ENCODE data around the gene CFAP46.
A peak's percentile ranks its signal among the peaks of the same experiment; 100 is the strongest.
"Not testable (repeated sequence)": the region's sequence is repeated elsewhere in the genome, so short reads cannot be mapped to it uniquely, and the experiment has no call there.

CFAP46 gene

DNA sequence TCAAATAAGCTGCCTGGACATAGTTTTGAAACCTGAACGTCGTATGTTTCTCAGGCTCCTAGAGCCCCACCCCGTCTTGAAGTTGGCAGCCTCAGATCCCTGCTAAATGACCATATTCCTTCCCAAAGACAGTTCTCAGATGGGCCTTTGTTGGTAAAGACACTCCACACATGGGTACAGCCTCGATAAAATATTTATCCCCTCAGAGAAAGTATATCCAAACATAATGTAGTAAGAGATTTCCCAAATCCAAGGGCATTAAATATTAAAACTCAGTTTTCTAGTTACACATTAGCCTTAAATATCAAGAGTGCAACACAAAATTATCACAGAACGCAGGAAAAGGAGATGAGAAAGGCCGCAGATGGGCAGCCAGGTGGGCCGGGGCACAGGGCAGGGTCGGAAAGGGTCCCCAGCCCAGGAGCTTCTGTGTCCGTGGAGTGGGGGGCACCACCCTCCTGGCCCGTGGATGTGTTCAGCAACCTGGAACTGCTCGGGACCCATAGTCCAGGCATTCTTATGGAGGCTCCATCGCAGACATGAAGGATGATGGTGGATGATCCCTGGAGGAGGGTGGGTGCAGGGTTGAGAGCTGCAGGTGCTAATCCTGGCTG is 1.5 kb upstream of the CFAP46 start:
- DNase-seq, result no peak

- no peak for DNase-seq
Measured at GRCh38 chr10:132943058-132943790, 854 bp upstream of the CFAP46 start.

GRCh38 chr10:132941640-132942051 is 724 bp downstream of the CFAP46 start:
- no peak for DNase-seq

- DNase-seq, result no peak
Measured at GRCh38 chr10:132940791-132941465, 1.4 kb downstream of the CFAP46 start.

DNA sequence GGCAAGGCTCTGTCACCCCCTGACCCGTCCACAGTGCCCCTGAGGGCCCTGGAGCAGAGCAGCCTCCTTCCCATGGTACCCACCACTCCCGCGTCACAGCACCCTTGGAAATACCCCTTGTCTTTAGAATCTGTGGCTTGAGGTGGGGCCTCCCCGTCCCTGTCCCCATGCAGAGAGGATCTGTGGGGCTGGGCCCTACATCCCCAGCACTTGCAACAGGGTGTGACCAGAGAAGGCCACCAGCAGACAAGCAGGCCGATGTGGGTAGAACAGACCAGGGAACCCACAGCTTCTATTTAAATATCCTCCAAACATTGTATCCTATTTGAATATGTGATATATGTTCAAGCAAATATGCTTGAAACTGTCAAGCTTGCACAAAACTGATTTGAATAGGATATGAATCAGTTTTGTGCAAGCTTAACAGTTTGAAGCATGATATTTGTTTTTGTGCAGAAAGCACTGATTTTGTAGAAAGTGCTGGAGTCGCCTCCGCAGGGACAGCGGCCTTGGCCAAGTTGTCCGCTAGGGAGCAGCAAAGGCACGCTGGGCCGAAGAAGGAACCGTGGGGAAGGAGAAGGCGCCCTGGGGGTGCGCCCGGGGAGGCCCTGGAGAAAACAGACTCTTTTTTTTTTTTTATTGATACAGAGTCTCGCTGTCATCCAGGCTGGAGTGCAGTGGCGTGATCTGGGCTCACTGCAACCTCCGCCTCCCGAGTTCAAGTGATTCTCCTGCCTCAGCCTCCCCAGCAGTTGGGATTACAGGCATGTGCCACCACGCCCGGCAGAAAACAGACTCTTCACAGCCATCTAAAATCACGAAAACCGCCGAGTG is 2.2 kb downstream of the CFAP46 start:
- DNase-seq, result peak; percentile 70

GRCh38 chr10:132939378-132939955 is 2.9 kb downstream of the CFAP46 start:
- DNase-seq, result no peak

DNA sequence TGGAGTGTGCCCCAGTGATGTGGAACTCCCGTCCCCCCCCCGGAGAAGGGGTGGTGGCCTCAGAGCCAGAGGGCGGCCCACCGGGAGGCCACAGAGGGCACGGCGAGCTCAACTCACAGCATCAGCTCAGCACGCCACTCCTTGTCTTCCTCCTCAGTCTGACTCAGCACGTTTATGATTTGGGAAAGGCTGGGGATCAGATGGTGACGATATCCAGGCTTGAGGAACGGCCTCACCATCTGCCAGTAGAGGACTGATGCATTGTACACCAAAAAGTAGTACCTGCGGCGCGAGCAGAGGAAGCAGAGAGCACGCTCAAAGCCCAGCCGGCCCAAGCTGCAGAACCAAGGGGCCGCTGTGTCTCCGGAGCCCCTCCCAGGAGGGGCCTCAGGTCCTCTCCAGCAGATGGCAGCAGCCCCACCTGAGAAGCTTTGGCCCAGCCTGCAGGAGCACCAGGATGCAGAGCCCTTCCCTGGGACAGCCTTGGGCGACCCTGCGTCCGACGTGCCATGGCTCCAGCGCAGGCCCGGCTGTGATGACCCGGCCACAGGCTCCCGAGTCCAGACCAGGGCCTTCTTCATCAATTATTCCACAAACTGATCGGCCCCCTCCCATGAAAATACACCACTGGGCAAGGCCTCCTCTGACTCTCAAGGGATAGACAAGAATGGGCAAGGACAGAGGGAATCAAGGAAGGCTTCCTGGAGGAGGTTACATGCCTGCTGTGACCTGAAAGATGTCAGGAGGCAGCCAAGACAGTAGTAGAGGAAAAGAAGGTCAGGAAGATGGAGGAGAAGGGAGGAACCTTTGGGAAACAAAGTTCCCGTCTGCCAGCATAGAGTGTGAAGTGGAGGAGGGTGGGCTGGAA is 3.7 kb downstream of the CFAP46 start:
- peak; percentile 46 for DNase-seq

DNA sequence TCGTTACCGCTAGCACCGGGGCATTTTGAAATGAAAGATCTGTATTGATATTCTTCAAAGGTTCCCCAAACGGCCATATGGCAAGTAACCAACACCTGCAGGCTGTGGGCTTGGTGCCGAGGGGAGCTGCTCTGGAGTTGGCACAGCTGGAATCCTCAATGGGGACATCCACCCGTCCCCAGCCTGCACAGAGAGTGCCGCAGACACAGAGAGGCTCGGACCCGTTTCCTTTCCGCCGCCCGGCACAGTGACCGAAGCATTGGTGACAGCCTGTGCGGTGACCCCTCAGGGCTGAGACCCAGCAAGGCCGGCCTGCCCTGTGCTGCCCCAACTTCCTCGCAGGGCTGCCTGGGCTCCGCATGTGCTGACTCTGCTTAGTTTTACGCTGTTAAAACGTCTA is 4.5 kb downstream of the CFAP46 start:
- no peak for DNase-seq

- DNase-seq, result no peak
Measured at GRCh38 chr10:132934953-132935352, 7.4 kb downstream of the CFAP46 start.

GRCh38 chr10:132933308-132934042 is 8.9 kb downstream of the CFAP46 start:
- DNase-seq, result no peak

- peak; percentile 43 for DNase-seq
Measured at GRCh38 chr10:132932461-132933307, 9.7 kb downstream of the CFAP46 start.

GRCh38 chr10:132931258-132932250 is 10.8 kb downstream of the CFAP46 start:
- DNase-seq, result peak; percentile 52

DNA sequence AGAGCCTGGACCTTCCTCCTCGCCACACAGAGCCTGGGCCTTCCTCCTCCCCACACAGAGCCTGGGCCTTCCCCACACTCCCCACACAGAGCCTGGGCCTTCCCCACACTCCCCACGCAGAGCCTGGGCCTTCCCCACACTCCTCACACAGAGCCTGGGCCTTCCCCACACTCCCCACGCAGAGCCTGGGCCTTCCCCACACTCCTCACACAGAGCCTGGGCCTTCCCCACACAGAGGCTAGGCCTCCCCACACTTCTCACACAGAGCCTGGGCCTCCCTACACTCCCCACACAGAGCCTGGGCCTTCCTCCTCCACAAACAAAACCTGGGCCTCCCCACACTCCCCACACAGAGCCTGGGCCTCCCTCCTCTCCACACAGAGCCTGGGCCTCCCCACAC is 11.7 kb downstream of the CFAP46 start:
- DNase-seq, result not testable (repeated sequence)

DNA sequence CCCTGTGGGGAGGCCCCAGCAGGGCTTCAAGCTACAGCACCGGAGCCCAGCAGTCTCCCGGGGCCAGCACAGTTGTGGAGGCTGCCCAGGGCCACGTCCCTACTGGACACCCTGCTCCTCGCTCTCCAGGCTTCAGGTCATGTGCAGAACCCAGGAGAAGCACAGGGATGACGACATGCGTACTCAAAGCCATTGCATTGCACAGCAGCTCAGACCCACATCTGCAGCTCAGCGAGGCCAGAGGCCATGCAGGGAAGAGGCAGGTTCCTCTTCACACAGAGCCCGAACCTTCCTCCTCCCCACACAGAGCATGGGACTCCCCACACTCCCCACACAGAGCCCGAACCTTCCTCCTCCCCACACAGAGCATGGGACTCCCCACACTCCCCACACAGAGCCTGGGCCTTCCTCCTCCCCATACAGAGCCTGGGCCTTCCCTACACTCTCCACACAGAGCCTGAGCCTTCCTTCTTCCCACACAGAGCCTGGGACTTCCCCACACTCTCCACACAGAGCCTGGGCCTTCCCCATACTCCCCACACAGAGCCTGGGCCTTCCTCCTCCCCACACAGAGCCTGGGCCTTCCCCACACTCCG is 12.3 kb downstream of the CFAP46 start:
- DNase-seq, result peak; percentile 36

DNA sequence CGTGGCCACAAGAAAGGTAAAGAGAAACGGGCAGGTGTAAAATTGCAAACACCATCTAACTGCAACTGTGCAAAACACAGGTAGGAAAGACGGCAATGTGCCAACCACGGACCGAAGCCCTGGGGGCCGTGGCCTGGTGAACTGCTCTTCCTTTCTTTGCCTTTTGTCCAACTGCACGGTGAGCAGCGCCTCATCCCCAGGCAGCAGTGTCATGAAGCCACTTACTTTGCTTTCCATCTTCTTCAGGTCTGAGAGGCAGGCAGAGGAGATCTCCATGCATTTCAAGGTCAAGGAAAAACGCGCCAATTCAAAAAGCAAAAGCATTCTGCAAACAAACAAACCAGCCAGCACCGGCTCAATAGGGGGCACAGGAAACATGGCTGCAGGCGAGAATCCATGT is 12.9 kb downstream of the CFAP46 start:
- no peak for DNase-seq

- no peak for DNase-seq
Measured at GRCh38 chr10:132928261-132928660, 14.1 kb downstream of the CFAP46 start.

DNA sequence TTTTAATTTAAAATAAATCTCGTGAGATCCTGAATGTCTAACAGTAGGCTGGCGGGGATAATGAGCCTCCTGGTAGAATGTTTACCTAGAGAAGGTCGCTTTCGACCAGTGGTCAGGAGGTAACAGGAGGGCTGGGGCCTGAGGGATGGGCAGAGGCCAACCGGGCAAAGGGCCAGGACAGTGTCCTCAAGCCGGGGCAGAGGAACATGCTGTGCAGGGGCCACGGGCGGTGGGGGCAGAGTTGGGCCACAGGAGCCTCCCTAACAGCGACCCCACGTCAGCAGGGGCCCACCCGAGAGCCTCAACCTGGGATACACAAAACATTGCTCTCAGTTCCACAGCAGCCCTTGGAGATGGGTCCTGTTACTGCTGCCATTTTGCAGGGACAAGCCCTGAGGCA is 14.5 kb downstream of the CFAP46 start:
- no peak for DNase-seq
